H1 (cell line): ENCODE measurements around the gene FTHL17. TPM values are rescaled to one million over a fixed set of nuclear protein-coding genes. Genes with fewer than 3 reads are reported as not detected.

Experiments used
- CTCF ChIA-PET: fragments of 300-600 bp; sonication (Branson Sonifier 250); formaldehyde crosslinking; loops from one replicate; lab custom pipeline; 2021; ENCODE audit not compliant: partially characterized antibody; lab: Charles Lee
- POLR2A ChIA-PET: fragments of 300-600 bp; sonication (Branson Sonifier 250); formaldehyde crosslinking; loops from one replicate; lab custom pipeline; 2021; ENCODE audit warnings: inconsistent platforms; ENCODE audit not compliant: partially characterized antibody; lab: Charles Lee
- DNase-seq, 2 experiments: peaks; one replicate each; pipeline versions ENCODE4 v3.0.0 to v3.0.0-alpha.2; 2010 to 2022; ENCODE audit warnings: low spot score in 2 of 2, low read depth in 1 of 2, mixed read lengths in 1 of 2
- FAIRE-seq: peaks from 2 replicates; lab custom pipeline; 2011; peaks lifted over from hg19 to GRCh38; lab: Jason Lieb, UNC
- H2AFZ ChIP-seq: 2 replicates; pipeline ENCODE4 v1.8.1; 2012; ENCODE audit warnings: low read length, inconsistent platforms
- H2AK5ac ChIP-seq: 2 replicates; pipeline ENCODE4 v1.6.1; 2013; ENCODE audit warnings: low read depth, low read length
- H2BK120ac ChIP-seq: replicated peaks from 2 replicates; pipeline ENCODE3; 2013; ENCODE audit warnings: low read depth, low read length, inconsistent platforms
- H2BK12ac ChIP-seq: 2 replicates; pipeline ENCODE4 v1.6.1; 2013; ENCODE audit warnings: low read depth, low read length
- H2BK15ac ChIP-seq: 2 replicates; pipeline ENCODE4 v1.6.1; 2013; ENCODE audit warnings: low read length
- H2BK20ac ChIP-seq: 2 replicates; pipeline ENCODE4 v1.6.1; 2013; ENCODE audit warnings: low read length
- H2BK5ac ChIP-seq: 2 replicates; pipeline ENCODE4 v1.6.1; 2013; ENCODE audit warnings: low read depth, low read length
- H3K14ac ChIP-seq: 2 replicates; pipeline ENCODE4 v1.6.1; 2013; ENCODE audit warnings: inconsistent platforms; ENCODE audit not compliant: insufficient read length
- H3K18ac ChIP-seq: 2 replicates; pipeline ENCODE4 v1.6.1; 2013; ENCODE audit warnings: low read length; ENCODE audit errors: extremely low read depth
- H3K23ac ChIP-seq: 2 replicates; pipeline ENCODE4 v1.6.1; 2013; ENCODE audit warnings: inconsistent platforms; ENCODE audit not compliant: insufficient read length
- H3K23me2 ChIP-seq: 2 replicates; pipeline ENCODE4 v1.6.1; 2013; ENCODE audit warnings: low read depth, low read length
- H3K27ac ChIP-seq: 2 replicates; pipeline ENCODE4 v1.6.1; 2011; ENCODE audit warnings: low read depth, low read length, inconsistent platforms
- H3K27me3 ChIP-seq, 4 experiments: replicated peaks in 1 of 4; 1 replicate in 1 of 4; 2 replicates in 3 of 4; pipeline versions ENCODE4 v1.6.1 to v1.8.1; 2011 to 2013; ENCODE audit warnings: low read length in 3 of 4, mild to moderate bottlenecking in 3 of 4, inconsistent platforms in 2 of 4, mixed read lengths in 2 of 4, moderate library complexity in 1 of 4; ENCODE audit not compliant: control insufficient read depth in 3 of 4, insufficient read depth in 3 of 4; ENCODE audit errors: extremely low read depth in 1 of 4
- H3K36me3 ChIP-seq, 4 experiments: 2 replicates each; pipeline versions ENCODE4 v1.6.1 to v1.8.1; 2011 to 2013; ENCODE audit warnings: mild to moderate bottlenecking in 4 of 4, low read length in 3 of 4, moderate library complexity in 2 of 4, control low read depth in 1 of 4, inconsistent platforms in 1 of 4; ENCODE audit not compliant: insufficient read depth in 4 of 4, control insufficient read depth in 2 of 4
- H3K4ac ChIP-seq: replicated peaks from 2 replicates; pipeline ENCODE3; 2013; ENCODE audit warnings: low read length, low read depth, mixed read lengths, inconsistent platforms; ENCODE audit not compliant: insufficient read length
- H3K4me1 ChIP-seq, 4 experiments: replicated peaks in 1 of 4; 1 replicate in 1 of 4; 2 replicates in 3 of 4; pipeline versions ENCODE4 v1.6.1 to v1.8.1; 2011 to 2013; ENCODE audit warnings: low read length in 3 of 4, inconsistent platforms in 2 of 4, mixed read lengths in 1 of 4; ENCODE audit not compliant: insufficient read depth in 4 of 4, control insufficient read depth in 3 of 4
- H3K4me2 ChIP-seq, 2 experiments: 2 replicates each; pipeline versions ENCODE4 v1.6.1 to v1.8.1; 2011 to 2013; ENCODE audit warnings: low read depth in 2 of 2, low read length in 2 of 2, control low read depth in 1 of 2, inconsistent platforms in 1 of 2, mild to moderate bottlenecking in 1 of 2; ENCODE audit not compliant: insufficient read depth in 1 of 2
- H3K4me3 ChIP-seq, 4 experiments: fragments of 200-600, 300-600 bp in 1 of 4; sonication (generic), shearing (Covaris generic), sonication (Bioruptor Twin) in 1 of 4; 2 replicates each; pipeline versions ENCODE4 v1.5.1 to v1.8.1; 2011 to 2016; ENCODE audit warnings: low read length in 4 of 4, low read depth in 3 of 4, control low read depth in 2 of 4, inconsistent platforms in 2 of 4, mild to moderate bottlenecking in 2 of 4, mixed read lengths in 1 of 4, moderate library complexity in 1 of 4; ENCODE audit not compliant: insufficient read depth in 2 of 4; ENCODE audit errors: extremely low read depth in 1 of 4
- H3K56ac ChIP-seq: replicated peaks from 2 replicates; pipeline ENCODE3; 2013; ENCODE audit warnings: low read depth, mild to moderate bottlenecking, mixed read lengths, low read length, inconsistent platforms; ENCODE audit not compliant: insufficient read length
- H3K79me1 ChIP-seq: 2 replicates; pipeline ENCODE4 v1.6.1; 2013; ENCODE audit warnings: low read depth, low read length, control low read depth
- H3K79me2 ChIP-seq, 2 experiments: 2 replicates each; pipeline versions ENCODE4 v1.6.1 to v1.8.1; 2012 to 2013; ENCODE audit warnings: low read length in 2 of 2, mild to moderate bottlenecking in 2 of 2, inconsistent platforms in 1 of 2; ENCODE audit not compliant: insufficient read depth in 2 of 2, control insufficient read depth in 1 of 2
- H3K9ac ChIP-seq, 4 experiments: replicated peaks in 1 of 4; 1 replicate in 1 of 4; 2 replicates in 3 of 4; pipeline versions ENCODE4 v1.6.1 to v1.8.1; 2011 to 2013; ENCODE audit warnings: low read depth in 3 of 4, low read length in 3 of 4, control low read depth in 2 of 4, mild to moderate bottlenecking in 2 of 4, moderate library complexity in 2 of 4, inconsistent platforms in 1 of 4; ENCODE audit errors: extremely low read depth in 1 of 4
- H3K9me3 ChIP-seq, 2 experiments: 2 replicates each; pipeline versions ENCODE4 v1.6.1 to v1.8.1; 2012 to 2013; ENCODE audit warnings: mild to moderate bottlenecking in 2 of 2, moderate library complexity in 2 of 2, control low read depth in 1 of 2, inconsistent platforms in 1 of 2, low read depth in 1 of 2, low read length in 1 of 2, mixed read lengths in 1 of 2; ENCODE audit not compliant: insufficient read depth in 2 of 2
- H4K20me1 ChIP-seq, 2 experiments: replicated peaks in 1 of 2; 2 replicates each; pipeline versions ENCODE3 to v1.8.1; 2011 to 2013; ENCODE audit warnings: inconsistent platforms in 2 of 2, low read length in 2 of 2, mild to moderate bottlenecking in 1 of 2; ENCODE audit not compliant: insufficient read depth in 2 of 2, control insufficient read depth in 1 of 2
- H4K5ac ChIP-seq: 2 replicates; pipeline ENCODE4 v1.6.1; 2013; ENCODE audit warnings: low read length, low read depth, mixed read lengths, inconsistent platforms; ENCODE audit not compliant: insufficient read length
- H4K8ac ChIP-seq: 2 replicates; pipeline ENCODE4 v1.8.0; 2013; ENCODE audit warnings: mild to moderate bottlenecking, moderate library complexity, low read length, inconsistent platforms; ENCODE audit not compliant: insufficient read depth; ENCODE audit errors: extremely low read depth
- H4K91ac ChIP-seq: replicated peaks from 2 replicates; pipeline ENCODE3; 2013; ENCODE audit warnings: low read length, mixed read lengths, inconsistent platforms; ENCODE audit not compliant: insufficient read length
- GABPA ChIP-seq: IDR thresholded peaks from 2 replicates; pipeline ENCODE4 v1.6.1; 2011; ENCODE audit warnings: mild to moderate bottlenecking, low read length, moderate library complexity, borderline replicate concordance; ENCODE audit not compliant: insufficient read depth
- GTF2F1 ChIP-seq: IDR thresholded peaks from 2 replicates; pipeline ENCODE4 v1.6.1; 2012; ENCODE audit warnings: low read depth, low read length, improper control_type of control experiment, borderline replicate concordance
- PHF8 ChIP-seq: fragments of 200-600 bp; sonication (generic); conservative IDR thresholded peaks from 2 replicates; pipeline ENCODE4 v1.7.1; 2012; ENCODE audit warnings: low read depth, mild to moderate bottlenecking, inconsistent platforms, low read length, moderate library complexity
- POU5F1 ChIP-seq: IDR thresholded peaks from 2 replicates; pipeline ENCODE4 v1.6.1; 2011; ENCODE audit warnings: low read depth, mild to moderate bottlenecking, low read length, moderate library complexity
- SIX5 ChIP-seq: IDR thresholded peaks from 2 replicates; pipeline ENCODE4 v1.6.1; 2011; ENCODE audit warnings: mild to moderate bottlenecking, low read depth, low read length
- SUZ12 ChIP-seq: fragments of 200-600 bp; sonication (generic); IDR thresholded peaks from 2 replicates; pipeline ENCODE4 v1.6.1; 2012; ENCODE audit warnings: mild to moderate bottlenecking, inconsistent platforms, low read length, moderate library complexity, mixed read lengths
- WGBS, 2 experiments: shearing (Covaris generic) in 1 of 2; methylation state at CpG; one replicate each; pipeline versions ENCODE4 v1.1.6 to v1.1.7; 2013 to 2015; ENCODE audit warnings: low lambda C conversion rate in 2 of 2, mixed read lengths in 2 of 2, inconsistent platforms in 1 of 2, low coverage in 1 of 2, missing lambda C conversion rate in 1 of 2; ENCODE audit not compliant: insufficient replicate concordance in 2 of 2, insufficient coverage in 1 of 2, insufficient read length in 1 of 2; ENCODE audit errors: extremely low coverage in 1 of 2, missing lambda C conversion rate in 1 of 2; 5-methylcytosine and 5-hydroxymethylcytosine counted together
- polyA plus RNA-seq, 7 experiments: library from polyadenylated mRNA; depleted of rRNA in 3 of 7; stranded (reverse) in 5 of 7; unstranded in 2 of 7; fragments of >200 nt in 5 of 7; fragments of 200-250 nt in 2 of 7; gene quantifications; 1 replicate in 5 of 7; 2 replicates in 1 of 7; 4 replicates in 1 of 7; pipeline versions ENCODE4 v1.2.1 to v1.2.3, GENCODE V29; 2011 to 2013; ENCODE audit warnings: missing spikeins in 2 of 7, mixed read lengths in 2 of 7
- total RNA-seq: library from RNA; stranded (reverse); fragmentation: NEBNext Ultra II Directional; extraction: Animal tissue kit (Norgen Biotek cat#: 25700); gene quantifications from 2 replicates; pipeline ENCODE4 v1.2.1, GENCODE V29; 2021
- TF ChIP-seq, protein P1 (sequence below): IDR thresholded peaks from 2 replicates; pipeline ENCODE4 v1.6.1; 2012; ENCODE audit warnings: inconsistent platforms
- TF ChIP-seq, protein P2 (sequence below): IDR thresholded peaks from 2 replicates; pipeline ENCODE4 v1.6.1; 2011; ENCODE audit warnings: low read depth, mild to moderate bottlenecking, low read length; ENCODE audit not compliant: insufficient read depth

The FTHL17 gene
- total and polyA plus RNA-seq, 2 of the 8 experiments (the other 6 are each of a cell fraction or from before 2014, with no cell fraction given): not detected

DNA sequence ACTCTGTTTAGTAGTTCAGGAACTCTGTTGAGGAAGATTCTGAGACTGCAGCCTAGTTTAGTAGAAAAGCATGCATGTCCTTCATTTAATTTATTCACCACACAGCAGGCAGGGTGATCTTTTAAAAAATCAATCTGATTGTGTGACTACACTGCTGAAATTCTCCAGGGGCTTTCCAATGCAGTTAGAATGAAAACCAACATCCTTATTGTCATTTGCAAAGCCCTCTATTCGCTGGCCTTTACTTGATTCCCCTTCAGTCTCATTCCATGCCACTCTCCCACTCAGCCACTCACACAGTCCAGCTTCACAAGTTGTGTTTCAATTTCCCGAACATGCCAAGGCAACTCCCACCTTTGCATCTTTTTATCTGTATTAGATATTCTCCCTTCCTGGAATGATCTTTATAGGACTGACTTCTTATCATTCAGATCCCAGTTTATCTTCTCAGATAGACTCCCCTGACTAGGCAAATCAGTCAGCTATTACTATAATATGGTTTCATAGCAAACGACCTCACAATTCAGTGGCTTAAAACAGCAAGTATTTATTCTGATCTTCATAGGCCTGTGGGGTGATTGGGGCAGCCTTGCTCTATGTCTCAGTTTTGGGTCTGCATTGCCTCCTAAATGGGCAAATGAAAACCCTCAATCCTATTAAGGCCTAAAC, 21.3 kb upstream of the FTHL17 start:
- no peak overlapping the region for H3K4me2 ChIP-seq
- H3K9ac ChIP-seq: no peak overlapping the region
- H2AK5ac ChIP-seq: no peak overlapping the region
- H3K79me2 ChIP-seq: no peaks in the 10 kb centered on the region
- ChIA-PET POLR2A (no interaction called here), CTCF (no interaction called here)
- H2BK5ac ChIP-seq: no peak overlapping the region
- no peak overlapping the region for H3K4ac ChIP-seq
- no peak overlapping the region for H3K4me3 ChIP-seq
- no peaks in the 10 kb centered on the region for H3K9me3 ChIP-seq
- no peak for DNase-seq
- H2BK120ac ChIP-seq: no peak overlapping the region
- H3K36me3 ChIP-seq: no peaks in the 10 kb centered on the region
- no peaks in the 10 kb centered on the region for H3K4me1 ChIP-seq
- TF ChIP-seq, protein P1, sequence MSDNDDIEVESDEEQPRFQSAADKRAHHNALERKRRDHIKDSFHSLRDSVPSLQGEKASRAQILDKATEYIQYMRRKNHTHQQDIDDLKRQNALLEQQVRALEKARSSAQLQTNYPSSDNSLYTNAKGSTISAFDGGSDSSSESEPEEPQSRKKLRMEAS: no peak
- TF ChIP-seq GABPA: no peak
- TF ChIP-seq POU5F1: no peak
- TF ChIP-seq SUZ12: no peak
- no peak for TF ChIP-seq PHF8
- TF ChIP-seq GTF2F1: no peak
- no peak for TF ChIP-seq SIX5
- TF ChIP-seq, protein P2, sequence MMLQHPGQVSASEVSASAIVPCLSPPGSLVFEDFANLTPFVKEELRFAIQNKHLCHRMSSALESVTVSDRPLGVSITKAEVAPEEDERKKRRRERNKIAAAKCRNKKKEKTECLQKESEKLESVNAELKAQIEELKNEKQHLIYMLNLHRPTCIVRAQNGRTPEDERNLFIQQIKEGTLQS: no peak
- H3K27ac ChIP-seq: no peak overlapping the region
- no peak overlapping the region for H4K5ac ChIP-seq
- no peak overlapping the region for H3K18ac ChIP-seq
- no peak overlapping the region for H4K8ac ChIP-seq
- no peaks in the 10 kb centered on the region for H3K79me1 ChIP-seq
- no peak overlapping the region for H3K23ac ChIP-seq
- H3K27me3 ChIP-seq: no peaks in the 10 kb centered on the region
- no peaks in the 10 kb centered on the region for H3K23me2 ChIP-seq
- no peak overlapping the region for H2AFZ ChIP-seq
- H4K91ac ChIP-seq: no peak overlapping the region
- no peaks in the 10 kb centered on the region for H4K20me1 ChIP-seq
- H2BK12ac ChIP-seq: no peak overlapping the region
- no peak for FAIRE-seq
- no peak overlapping the region for H2BK15ac ChIP-seq
- H3K56ac ChIP-seq: no peak overlapping the region
- no peak overlapping the region for H3K14ac ChIP-seq
- 84% methylated on average over 3 of the region's 3 CpGs; no CpG with 5 or more reads in 1 of the 2 experiments for WGBS, 2 experiments
- no peak overlapping the region for H2BK20ac ChIP-seq
